DOHH2 (cell line): ENCODE data around the gene SLC4A11.

ENCODE experiments used
- H3F3A ChIP-seq: fragments of 200-600 bp; sonication (generic), shearing (Covaris generic); 2 replicates; pipeline ENCODE4 v1.6.0; 2016; ENCODE audit warnings: antibody characterized with exemption, mild to moderate bottlenecking; ENCODE audit not compliant: control insufficient read depth, insufficient read depth
- H3K27ac ChIP-seq: fragments of 200-600 bp; sonication (generic); 2 replicates; pipeline ENCODE4 v1.5.1; 2014; ENCODE audit warnings: low read depth, mild to moderate bottlenecking, low read length, moderate library complexity
- H3K27me3 ChIP-seq: fragments of 200-600 bp; sonication (generic); 2 replicates; pipeline ENCODE4 v1.6.1; 2014; ENCODE audit warnings: mild to moderate bottlenecking, low read length, mixed read lengths; ENCODE audit not compliant: control insufficient read depth
- H3K36me3 ChIP-seq: fragments of 200-600 bp; sonication (generic); 2 replicates; pipeline ENCODE4 v1.6.1; 2014; ENCODE audit warnings: mild to moderate bottlenecking, low read length, moderate library complexity, mixed read lengths; ENCODE audit not compliant: control insufficient read depth
- H3K4me1 ChIP-seq: fragments of 200-600 bp; sonication (generic); 2 replicates; pipeline ENCODE4 v1.6.1; 2014; ENCODE audit warnings: mild to moderate bottlenecking, low read length, mixed read lengths; ENCODE audit not compliant: control insufficient read depth
- H3K4me2 ChIP-seq: fragments of 200-600 bp; sonication (generic); 2 replicates; pipeline ENCODE4 v1.6.0; 2014; ENCODE audit warnings: mild to moderate bottlenecking, low read length, moderate library complexity
- H3K4me3 ChIP-seq: fragments of 200-600 bp; sonication (generic); 2 replicates; pipeline ENCODE4 v1.5.1; 2014; ENCODE audit warnings: mild to moderate bottlenecking, low read length, mixed read lengths
- H3K79me2 ChIP-seq: fragments of 200-600 bp; sonication (generic); 2 replicates; pipeline ENCODE4 v1.6.1; 2014; ENCODE audit warnings: mild to moderate bottlenecking, low read length, mixed read lengths; ENCODE audit not compliant: control insufficient read depth
- H3K9me2 ChIP-seq: fragments of 200-600 bp; sonication (generic); replicated peaks from 2 replicates; pipeline ENCODE4 v1.6.1; 2014; ENCODE audit warnings: mild to moderate bottlenecking, low read length, mixed read lengths; ENCODE audit not compliant: control insufficient read depth
- H3K9me3 ChIP-seq: fragments of 200-600 bp; sonication (generic); 2 replicates; pipeline ENCODE4 v1.6.1; 2014; ENCODE audit warnings: antibody characterized with exemption, low read length, mixed read lengths; ENCODE audit not compliant: control insufficient read depth, insufficient read depth
- H4K20me1 ChIP-seq: fragments of 200-600 bp; sonication (generic); 2 replicates; pipeline ENCODE4 v1.6.0; 2014; ENCODE audit warnings: low read depth, mild to moderate bottlenecking, antibody characterized with exemption, low read length, moderate library complexity; ENCODE audit not compliant: control insufficient read depth, insufficient read depth
- CTCF ChIP-seq: fragments of 200-600 bp; sonication (generic); IDR thresholded peaks from one replicate; pipeline ENCODE4 v1.5.1; 2014; ENCODE audit warnings: antibody characterized with exemption, mild to moderate bottlenecking, low read depth, low read length; ENCODE audit not compliant: poor library complexity, severe bottlenecking
- EZH2phosphoT487 ChIP-seq: fragments of 200-600 bp; sonication (generic); IDR thresholded peaks from 2 replicates; pipeline ENCODE4 v1.6.1; 2017; ENCODE audit warnings: borderline replicate concordance, mild to moderate bottlenecking, antibody characterized with exemption, low read length, moderate library complexity, mixed read lengths

SLC4A11 gene

DNA sequence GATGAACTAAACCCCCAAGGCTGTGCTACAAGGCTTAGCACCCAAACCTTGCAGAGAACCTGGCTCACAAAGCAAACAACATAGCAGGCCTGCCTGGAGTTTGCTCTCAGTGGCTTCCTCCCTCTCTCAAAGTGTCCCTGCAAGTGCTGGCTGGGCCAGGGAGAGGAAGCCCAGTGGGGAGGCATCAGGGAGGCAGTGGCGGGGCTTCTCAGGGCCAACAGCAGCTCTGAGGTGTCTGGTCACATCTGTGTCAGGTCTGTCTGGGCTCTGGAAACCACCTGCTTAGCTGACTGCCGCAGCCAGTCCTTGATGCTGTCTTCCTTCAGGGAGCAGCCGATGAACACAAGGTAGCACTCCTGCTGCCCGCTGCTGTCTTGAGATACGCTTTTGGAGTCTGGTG, 16.7 kb upstream of the SLC4A11 start:
- Histone ChIP-seq H3K79me2 (no peaks in the 10 kb centered on the region), H3K36me3 (no peaks in the 10 kb centered on the region), H3K27ac (no peak overlapping the region), H3K4me2 (no peak overlapping the region), H4K20me1 (no peaks in the 10 kb centered on the region; the same call in 1 of the 2 replicates), H3F3A (no peaks in the 10 kb centered on the region), H3K4me3 (no peak overlapping the region), H3K27me3 (no peaks in the 10 kb centered on the region; the same call in 1 of the 2 replicates), H3K4me1 (no peaks in the 10 kb centered on the region), H3K9me2 (no peaks in the 10 kb centered on the region), H3K9me3 (no peaks in the 10 kb centered on the region)
- no peak for TF ChIP-seq CTCF
- no peak for TF ChIP-seq EZH2phosphoT487

- peaks cover 28% of the 10 kb centered on the region for H3K27me3 ChIP-seq
- no peaks in the 10 kb centered on the region for H3K36me3 ChIP-seq
- H3K79me2 ChIP-seq, result no peaks in the 10 kb centered on the region
- H3K4me1 ChIP-seq, result no peaks in the 10 kb centered on the region
- TF ChIP-seq CTCF (no peak), EZH2phosphoT487 (no peak)
- H3K9me3 ChIP-seq, result no peaks in the 10 kb centered on the region
- no peaks in the 10 kb centered on the region; the same call in 1 of the 2 replicates for H4K20me1 ChIP-seq
- H3K27ac ChIP-seq, result no peak overlapping the region
- H3K4me3 ChIP-seq, result no peak overlapping the region
- no peaks in the 10 kb centered on the region for H3F3A ChIP-seq
- no peaks in the 10 kb centered on the region for H3K9me2 ChIP-seq
- no peak overlapping the region for H3K4me2 ChIP-seq
Observed at GRCh38 chr20:3251806-3252205, 12.8 kb upstream of the SLC4A11 start.

DNA sequence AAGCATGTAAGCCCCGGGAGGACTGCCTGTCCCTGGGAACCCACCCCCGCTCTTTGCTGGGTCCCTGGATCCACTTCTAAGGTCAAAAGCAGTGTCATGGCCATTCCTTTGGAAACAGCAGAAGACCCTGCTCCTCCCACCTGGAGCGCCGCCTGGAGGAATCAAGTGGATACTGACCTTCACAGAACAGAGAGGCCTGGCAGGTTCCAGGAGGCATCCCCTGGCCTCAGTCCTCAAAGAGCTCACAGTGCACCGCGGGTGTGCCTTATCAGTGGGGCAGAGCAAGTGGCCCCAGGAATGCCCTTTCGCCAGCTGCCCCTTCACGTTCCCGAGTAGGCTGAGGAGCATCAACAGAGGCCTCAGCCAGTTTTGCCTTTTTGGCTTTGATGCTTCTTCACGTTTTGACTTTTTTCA, 11.1 kb upstream of the SLC4A11 start:
- H3K36me3 ChIP-seq, result no peaks in the 10 kb centered on the region
- no peaks in the 10 kb centered on the region for H3K79me2 ChIP-seq
- H3K9me2 ChIP-seq, result no peaks in the 10 kb centered on the region
- TF ChIP-seq CTCF (no peak), EZH2phosphoT487 (no peak)
- H4K20me1 ChIP-seq, result no peaks in the 10 kb centered on the region; the same call in 1 of the 2 replicates
- peaks cover 28% of the 10 kb centered on the region for H3K27me3 ChIP-seq
- no peak overlapping the region for H3K27ac ChIP-seq
- no peak overlapping the region for H3K4me2 ChIP-seq
- H3F3A ChIP-seq, result no peaks in the 10 kb centered on the region
- no peaks in the 10 kb centered on the region for H3K9me3 ChIP-seq
- H3K4me3 ChIP-seq, result no peak overlapping the region
- no peaks in the 10 kb centered on the region for H3K4me1 ChIP-seq
